NCI-H2029 treated with DMSO at 0.1 percent for 48 hours (cell line): Measurements from ENCODE around the gene CAPS2.

ENCODE experiments used
- DNase-seq: peaks from one replicate; lab custom pipeline; 2025; lab: John Stamatoyannopoulos, UW

CAPS2 gene

DNA sequence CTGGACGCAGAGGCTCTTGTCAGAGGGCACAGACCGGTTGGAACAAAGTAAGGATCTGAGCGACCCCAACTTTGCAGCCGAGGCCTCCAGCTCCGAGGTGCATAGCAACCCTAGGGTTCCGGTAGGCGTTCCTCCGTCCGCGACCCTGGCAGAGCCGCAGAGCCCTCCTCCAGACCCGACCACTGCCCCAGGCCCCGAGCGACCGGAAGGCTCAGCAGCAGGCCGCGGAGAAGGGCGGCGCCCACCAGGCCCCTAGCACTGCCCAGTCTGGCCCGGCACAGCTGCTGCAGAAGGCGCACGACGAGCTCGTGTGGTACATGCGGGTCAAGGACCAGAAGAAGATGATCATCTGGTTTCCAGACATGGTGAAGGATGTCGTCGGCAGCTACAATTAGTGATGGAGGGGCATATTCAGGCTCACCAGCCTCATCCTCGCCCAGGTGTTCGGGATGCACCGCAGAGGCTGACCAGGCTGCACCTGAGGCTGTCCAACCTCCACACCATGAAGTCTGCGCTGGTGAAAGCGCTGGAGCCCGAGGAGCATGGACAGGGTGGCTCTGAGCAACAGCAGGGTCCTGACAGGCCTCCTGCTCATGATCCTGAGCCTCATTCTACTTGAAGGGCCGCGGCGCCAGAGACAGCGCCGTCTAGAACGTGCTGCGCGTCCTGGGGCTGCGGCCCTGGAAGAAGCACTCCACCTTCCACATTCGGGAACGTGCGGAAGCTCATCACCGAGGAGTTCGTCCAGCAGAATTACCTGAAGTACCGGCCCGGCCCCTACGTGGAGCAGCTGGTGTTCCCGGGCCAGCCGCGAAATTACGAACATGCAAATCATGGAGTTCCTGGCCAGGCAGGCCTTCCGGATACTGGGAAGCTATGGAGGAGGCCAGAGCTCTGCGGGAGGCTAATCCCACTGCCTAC lies 24.5 kb downstream of the CAPS2 start:
- DNase-seq = no peak

DNA sequence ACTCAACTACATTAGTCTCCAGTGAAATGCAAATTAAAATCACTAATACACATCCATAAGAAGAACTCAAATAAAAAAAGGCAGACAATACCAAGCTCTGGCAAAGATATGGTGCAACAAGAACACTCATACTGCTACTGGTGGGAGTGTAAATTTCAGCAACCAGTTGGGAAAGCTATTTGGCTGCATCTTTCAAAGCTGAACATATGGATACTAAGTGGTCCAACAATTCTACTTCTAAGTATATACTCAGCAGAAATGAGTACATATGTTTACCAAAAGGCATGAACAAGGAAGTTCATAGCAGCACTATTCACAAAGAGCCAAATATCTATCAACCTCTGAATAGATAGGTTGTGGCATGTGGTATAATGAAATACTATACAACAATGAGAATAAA lies 27.3 kb downstream of the CAPS2 start:
- no peak for DNase-seq

DNA sequence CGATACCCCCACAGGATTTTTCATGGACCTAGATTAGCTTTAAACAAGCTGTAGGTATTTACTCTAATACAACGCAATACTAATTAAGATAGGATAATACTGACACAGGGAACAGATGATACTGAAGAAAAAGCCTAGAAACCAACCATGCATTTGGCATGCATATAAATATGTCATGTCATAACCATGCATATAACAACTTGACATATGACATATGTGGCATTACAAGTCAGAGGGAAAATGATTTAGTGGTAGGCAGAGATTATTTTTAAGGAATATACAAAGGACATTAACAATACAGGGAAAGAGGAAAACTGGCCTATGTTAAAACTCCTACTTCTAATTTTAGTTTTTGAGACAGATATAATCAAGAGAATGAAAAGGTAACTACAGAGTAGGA lies 27.9 kb downstream of the CAPS2 start:
- DNase-seq = no peak

DNA sequence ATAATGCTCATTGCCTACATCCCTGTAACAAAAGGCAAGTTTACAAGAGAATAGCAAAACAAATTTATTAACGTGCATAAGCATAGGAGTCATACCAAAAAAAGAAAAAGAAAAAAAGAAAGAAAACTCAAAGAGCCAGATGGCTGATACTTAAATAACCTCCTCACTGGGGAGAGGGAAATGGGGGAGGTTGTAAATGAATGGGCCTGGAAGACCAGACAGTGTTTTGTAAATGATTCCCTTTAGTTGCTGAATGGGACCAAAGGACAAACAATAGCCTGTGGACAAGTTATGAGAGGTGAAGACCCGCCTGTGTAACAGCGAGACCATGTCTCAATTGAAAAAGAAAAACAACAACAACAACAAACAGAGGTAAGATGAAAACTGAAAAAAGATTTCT lies 35.3 kb downstream of the CAPS2 start:
- DNase-seq = no peak

GRCh38 chr12:75294336-75294735 lies 35.8 kb downstream of the CAPS2 start:
- DNase-seq = no peak

GRCh38 chr12:75291014-75291413 lies 39.1 kb downstream of the CAPS2 start:
- DNase-seq = no peak

DNA sequence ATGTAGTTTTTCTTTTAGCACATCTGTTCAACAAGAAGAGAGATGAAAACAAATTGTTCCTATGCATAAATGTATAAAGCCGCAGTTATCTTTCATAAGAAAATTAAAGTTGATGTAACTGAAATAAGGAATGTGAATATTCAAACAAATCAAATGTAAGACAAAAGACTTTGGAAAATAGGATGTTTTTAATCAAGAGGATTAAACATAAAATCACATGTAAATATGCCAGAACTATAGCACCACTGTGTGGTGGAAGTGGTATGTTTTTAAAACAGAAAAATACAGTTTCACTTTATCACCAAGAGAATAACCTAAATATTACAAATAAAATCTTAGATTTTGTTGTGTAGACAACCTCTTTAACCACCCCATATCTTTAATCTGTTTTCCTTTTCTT lies 40.4 kb downstream of the CAPS2 start:
- no peak for DNase-seq

GRCh38 chr12:75288860-75289259 lies 41.3 kb downstream of the CAPS2 start:
- DNase-seq = no peak

GRCh38 chr12:75275702-75276101 lies 54.4 kb downstream of the CAPS2 start:
- DNase-seq = no peak

- DNase-seq = no peak
Measured at GRCh38 chr12:75271576-75271975, 58.5 kb downstream of the CAPS2 start.

GRCh38 chr12:75270157-75270556 lies 60.0 kb downstream of the CAPS2 start:
- DNase-seq = no peak

DNA sequence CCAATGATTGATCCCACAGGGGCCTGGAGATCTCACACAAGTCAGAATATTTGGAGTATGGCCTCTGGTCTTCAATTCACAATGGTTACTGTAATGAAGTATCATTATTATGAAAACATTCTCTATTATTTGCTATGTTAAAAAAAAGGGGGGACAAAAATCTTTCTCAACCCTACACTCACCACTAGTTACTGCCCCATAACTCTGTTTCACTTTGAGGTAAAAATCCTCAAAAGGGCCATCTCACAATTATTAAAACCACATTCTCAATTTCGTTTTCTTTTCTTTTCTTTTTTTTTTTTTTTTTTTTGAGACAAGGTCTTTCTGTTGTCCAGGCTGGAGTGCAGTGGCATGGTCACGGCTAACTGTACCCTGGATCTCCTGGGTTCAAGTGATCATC lies 60.9 kb downstream of the CAPS2 start:
- DNase-seq = no peak

DNA sequence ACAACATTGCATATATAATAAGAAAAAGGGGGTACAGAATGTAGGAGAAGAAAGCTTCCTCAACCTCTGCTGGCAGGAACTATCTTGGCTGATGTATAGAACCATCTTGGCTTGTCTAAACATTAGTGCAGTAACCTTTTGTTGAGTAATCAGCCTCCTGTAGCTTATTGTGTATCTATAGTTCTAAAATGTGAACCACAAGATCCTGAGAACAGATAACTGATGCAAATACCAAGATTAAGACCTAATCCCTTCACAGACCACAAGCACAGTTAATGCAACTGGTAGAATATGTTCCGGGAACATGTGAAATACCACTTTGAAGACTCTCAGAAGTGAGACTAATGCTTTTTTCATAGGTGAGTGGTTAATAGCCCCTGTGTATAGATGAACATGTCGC lies 69.8 kb downstream of the CAPS2 start:
- no peak for DNase-seq

DNA sequence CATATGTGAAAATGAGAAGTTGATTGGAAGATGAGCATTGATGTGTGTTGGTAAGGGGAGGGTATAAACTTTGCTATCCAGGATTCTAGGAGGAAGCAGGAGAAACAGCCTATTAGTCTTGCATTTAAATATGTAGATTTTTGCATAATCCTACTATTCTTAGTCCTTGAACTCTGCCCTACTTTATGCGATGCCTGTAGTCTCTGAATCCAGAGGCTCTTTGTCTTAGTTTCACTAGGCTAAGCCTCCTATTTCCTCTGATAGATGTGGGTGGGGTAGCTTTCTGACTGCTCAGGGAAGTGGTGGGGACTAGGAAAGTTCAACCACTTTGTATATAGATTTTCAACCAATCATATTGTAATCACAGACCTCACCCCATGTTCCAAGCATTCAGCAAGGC lies 71.0 kb downstream of the CAPS2 start:
- DNase-seq = no peak

GRCh38 chr12:75257510-75257909 lies 72.6 kb downstream of the CAPS2 start:
- no peak for DNase-seq

GRCh38 chr12:75245108-75245507 lies 85.0 kb downstream of the CAPS2 start:
- no peak for DNase-seq

- DNase-seq = no peak
Measured at GRCh38 chr12:75239987-75240386, 90.1 kb downstream of the CAPS2 start.

DNA sequence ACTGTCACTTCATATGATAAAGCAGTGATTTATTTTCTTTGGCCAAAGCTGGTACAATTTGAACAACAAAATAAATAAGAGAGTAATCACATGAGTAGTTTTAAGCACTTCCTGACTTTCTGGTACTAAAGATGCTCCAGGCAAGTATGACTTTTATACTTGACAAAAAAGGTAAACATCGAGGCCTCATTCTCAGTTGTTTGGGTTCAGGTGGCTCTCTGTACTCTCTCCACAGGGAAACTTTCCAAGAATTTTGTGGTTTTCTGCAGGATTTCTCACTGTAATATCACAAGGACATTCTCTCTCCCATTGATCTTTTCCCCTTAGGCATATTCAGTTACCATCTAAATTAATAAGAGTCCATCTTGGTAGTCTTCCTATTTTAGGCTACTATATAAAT lies 93.9 kb downstream of the CAPS2 start:
- DNase-seq = no peak

GRCh38 chr12:75227132-75227531 lies 103.0 kb downstream of the CAPS2 start:
- no peak for DNase-seq
